Muscle of leg (tissue), 11 donors: ENCODE data around the gene NEUROG1. TPM values are rescaled to one million over a fixed set of nuclear protein-coding genes. Genes with fewer than 3 reads are reported as not detected.

Source experiments
- DNase-seq: peaks from one replicate; pipeline ENCODE4 v3.0.0; 2013
- H3K27ac ChIP-seq: one replicate; pipeline ENCODE4 v1.5.1; 2013; ENCODE audit warnings: mild to moderate bottlenecking, low read length, control low read depth
- H3K27me3 ChIP-seq: one replicate; pipeline ENCODE4 v1.6.1; 2013; ENCODE audit warnings: low read length; ENCODE audit not compliant: control insufficient read depth, insufficient read depth
- H3K36me3 ChIP-seq: one replicate; pipeline ENCODE4 v1.6.1; 2013; ENCODE audit warnings: low read length; ENCODE audit not compliant: control insufficient read depth, insufficient read depth
- H3K4me1 ChIP-seq: one replicate; pipeline ENCODE4 v1.6.1; 2013; ENCODE audit warnings: low read length; ENCODE audit not compliant: control insufficient read depth, insufficient read depth
- H3K4me3 ChIP-seq: one replicate; pipeline ENCODE4 v1.5.1; 2013; ENCODE audit warnings: low read length, control low read depth
- H3K9me3 ChIP-seq: replicated peaks from 2 replicates; pipeline ENCODE4 v1.6.1; 2013; ENCODE audit warnings: low read depth, low read length; ENCODE audit not compliant: control insufficient read depth
- WGBS: methylation state at CpG from one replicate; pipeline ENCODE4 v1.1.5; 2013; ENCODE audit warnings: missing lambda C conversion rate; ENCODE audit not compliant: insufficient coverage; 5-methylcytosine and 5-hydroxymethylcytosine counted together
- polyA plus RNA-seq, 8 donors: library from polyadenylated mRNA; unstranded; fragments of 120-200 nt; gene quantifications; one replicate each; pipeline versions ENCODE4 v1.2.1 to v1.2.3, GENCODE V29; 2013; ENCODE audit warnings: inconsistent platforms in 1 of 8, low replicate concordance in 1 of 8; ENCODE audit not compliant: insufficient read length in 8 of 8, insufficient read depth in 1 of 8
- total RNA-seq: library from RNA; stranded (reverse); fragments of 120-200 nt; gene quantifications from one replicate; pipeline ENCODE4 v1.2.4, GENCODE V29; 2013

NEUROG1 gene
- total and polyA plus RNA-seq, 9 donors: 0.10 TPM; not detected in 8

- Histone ChIP-seq H3K4me1 (peaks cover 5% of the 10 kb centered on the region), H3K9me3 (no peaks in the 10 kb centered on the region), H3K4me3 (no peak overlapping the region), H3K27ac (no peak overlapping the region), H3K36me3 (no peaks in the 10 kb centered on the region), H3K27me3 (peaks cover 86% of the 10 kb centered on the region)
- 21% methylated on average over 4 of the region's 4 CpGs for WGBS
- DNase-seq: no peak
Measured at GRCh38 chr5:135549413-135549812, 13.6 kb upstream of the NEUROG1 start.

- 78% methylated on average over 4 of the region's 8 CpGs for whole genome bisulfite sequencing
- H3K9me3 ChIP-seq: no peaks in the 10 kb centered on the region
- H3K36me3 ChIP-seq: no peaks in the 10 kb centered on the region
- no peak overlapping the region for H3K27ac ChIP-seq
- H3K4me1 ChIP-seq: peaks cover 17% of the 10 kb centered on the region
- H3K4me3 ChIP-seq: no peak overlapping the region
- no peak for DNase-seq
- peaks cover 88% of the 10 kb centered on the region for H3K27me3 ChIP-seq
Measured at GRCh38 chr5:135547590-135548254, 12.0 kb upstream of the NEUROG1 start.

GRCh38 chr5:135546912-135547311, 11.1 kb upstream of the NEUROG1 start:
- Histone ChIP-seq H3K9me3 (no peaks in the 10 kb centered on the region), H3K27me3 (peaks cover 92% of the 10 kb centered on the region), H3K4me3 (no peak overlapping the region), H3K27ac (no peak overlapping the region), H3K4me1 (peaks cover 17% of the 10 kb centered on the region), H3K36me3 (no peaks in the 10 kb centered on the region)
- DNase-seq: no peak
- no CpG with 5 or more reads among the region's 4 CpGs for WGBS

- 80% methylated on average over 4 of the region's 12 CpGs for WGBS
- H3K27me3 ChIP-seq: peaks cover 94% of the 10 kb centered on the region
Measured at GRCh38 chr5:135546101-135546500, 10.3 kb upstream of the NEUROG1 start.

GRCh38 chr5:135545099-135545498, 9.3 kb upstream of the NEUROG1 start:
- Histone ChIP-seq H3K4me3 (no peak overlapping the region), H3K27ac (no peak overlapping the region), H3K9me3 (no peaks in the 10 kb centered on the region), H3K36me3 (no peaks in the 10 kb centered on the region), H3K4me1 (peaks cover 17% of the 10 kb centered on the region), H3K27me3 (peaks cover 93% of the 10 kb centered on the region)
- 58% methylated on average over 16 of the region's 17 CpGs for WGBS
- DNase-seq: no peak

More at GRCh38 chr5:135546101-135546500, 10.3 kb upstream of the NEUROG1 start:
- Histone ChIP-seq H3K27ac (no peak overlapping the region), H3K4me3 (no peak overlapping the region), H3K4me1 (peaks cover 17% of the 10 kb centered on the region), H3K9me3 (no peaks in the 10 kb centered on the region), H3K36me3 (no peaks in the 10 kb centered on the region)
- no peak for DNase-seq

- Histone ChIP-seq H3K36me3 (no peaks in the 10 kb centered on the region), H3K27me3 (peaks cover 94% of the 10 kb centered on the region), H3K4me3 (peak overlapping the region; percentile 29), H3K9me3 (no peaks in the 10 kb centered on the region), H3K4me1 (peaks cover 17% of the 10 kb centered on the region), H3K27ac (no peak overlapping the region)
- 3% methylated on average over 70 of the region's 77 CpGs for WGBS
- peak; percentile 44 for DNase-seq
Measured at GRCh38 chr5:135543485-135544304, 7.9 kb upstream of the NEUROG1 start.

GRCh38 chr5:135543001-135543484, 7.3 kb upstream of the NEUROG1 start:
- H3K36me3 ChIP-seq: no peaks in the 10 kb centered on the region
- peaks cover 94% of the 10 kb centered on the region for H3K27me3 ChIP-seq
- no peak overlapping the region for H3K27ac ChIP-seq
- DNase-seq: no peak
- H3K4me3 ChIP-seq: no peak overlapping the region
- H3K9me3 ChIP-seq: no peaks in the 10 kb centered on the region
- no CpG with 5 or more reads among the region's 5 CpGs for WGBS
- H3K4me1 ChIP-seq: peaks cover 17% of the 10 kb centered on the region

- peaks cover 5% of the 10 kb centered on the region for H3K9me3 ChIP-seq
- H3K4me1 ChIP-seq: peaks cover 17% of the 10 kb centered on the region
- 44% methylated on average over 4 of the region's 11 CpGs for WGBS
- DNase-seq: no peak
- H3K27me3 ChIP-seq: peaks cover 94% of the 10 kb centered on the region
- H3K36me3 ChIP-seq: no peaks in the 10 kb centered on the region
- H3K27ac ChIP-seq: no peak overlapping the region
- no peak overlapping the region for H3K4me3 ChIP-seq
Measured at GRCh38 chr5:135541807-135542502, 6.2 kb upstream of the NEUROG1 start.

- H3K27ac ChIP-seq: no peak overlapping the region
- 70% methylated on average over 2 of the region's 4 CpGs for WGBS
Measured at GRCh38 chr5:135539430-135540005, 3.8 kb upstream of the NEUROG1 start.

More at GRCh38 chr5:135539430-135540005, 3.8 kb upstream of the NEUROG1 start:
- no peaks in the 10 kb centered on the region for H3K36me3 ChIP-seq
- H3K4me1 ChIP-seq: peaks cover 23% of the 10 kb centered on the region
- peaks cover 94% of the 10 kb centered on the region for H3K27me3 ChIP-seq
- peaks cover 5% of the 10 kb centered on the region for H3K9me3 ChIP-seq
- no peak for DNase-seq
- no peak overlapping the region for H3K4me3 ChIP-seq
